Measurements from ENCODE around the gene NFIA.

The NFIA gene

DNA sequence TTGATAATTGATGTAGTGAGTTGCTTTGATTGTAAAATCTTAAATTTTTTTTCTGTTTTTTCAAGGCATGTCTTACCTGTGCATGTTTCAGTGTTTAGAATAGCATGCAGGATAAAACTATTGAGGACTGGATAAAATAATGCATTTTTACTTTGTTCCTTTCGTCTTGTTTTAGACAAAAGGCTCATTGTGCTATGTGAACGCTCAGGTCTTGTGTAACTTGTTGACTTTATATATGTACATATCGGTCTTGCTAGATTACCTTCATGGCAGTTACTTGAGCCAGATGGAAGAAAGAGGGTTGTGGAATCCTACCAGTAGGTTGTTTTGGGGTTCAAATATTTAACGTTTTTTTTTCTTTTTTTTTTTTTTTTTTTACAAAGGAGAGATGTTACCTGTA, 7.0 kb downstream of the NFIA start:
- no peak overlapping the region for H3K4me2 ChIP-seq (ENCODE audit: low read depth, low read length)
- H3K79me2 ChIP-seq (ENCODE audit: low read length) = no peaks in the 10 kb centered on the region

DNA sequence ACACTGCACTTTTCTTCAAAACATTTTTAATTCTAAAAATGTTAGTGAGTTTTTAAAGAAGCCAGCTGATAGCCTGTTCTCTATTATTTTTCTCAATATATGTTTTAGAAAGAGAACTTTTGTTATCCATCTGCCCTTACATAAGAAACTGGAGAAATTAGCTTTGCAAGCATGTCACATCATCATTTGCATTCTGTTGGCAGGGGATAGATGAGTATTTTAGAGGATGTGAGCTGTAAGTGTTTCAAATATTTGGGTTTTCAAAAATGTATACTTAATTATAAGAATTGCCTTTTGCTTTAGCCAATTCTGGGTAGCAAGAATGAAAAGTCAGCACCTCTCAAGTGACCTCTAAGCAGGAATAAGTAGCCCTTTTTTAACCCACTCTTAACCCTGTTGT, 7.4 kb downstream of the NFIA start:
- Histone ChIP-seq H2AFZ (ENCODE audit: low read length) (no peak overlapping the region), H3K9me2 (replicated peaks; ENCODE audit: insufficient read depth, low read length) (no peaks in the 10 kb centered on the region), H3K27me3 (replicated peaks; ENCODE audit: insufficient read depth, low read length) (no peaks in the 10 kb centered on the region; the same call in 1 of the 2 replicates), H3K9ac (ENCODE audit: low read length) (no peak overlapping the region), H3K9me3 (replicated peaks; ENCODE audit: insufficient read depth, low read length) (no peaks in the 10 kb centered on the region), H3K4me3 (ENCODE audit: low read length) (no peak overlapping the region), H3K27ac (ENCODE audit: low read length) (no peak overlapping the region), H4K20me1 (ENCODE audit: insufficient read depth, low read length) (no peaks in the 10 kb centered on the region), H3K79me2 (ENCODE audit: low read length) (no peaks in the 10 kb centered on the region), H3K36me3 (replicated peaks; ENCODE audit: insufficient read depth, low read length) (no peaks in the 10 kb centered on the region), H3F3A (ENCODE audit: insufficient read depth, low read length) (no peaks in the 10 kb centered on the region), H3K4me2 (ENCODE audit: low read depth, low read length) (no peak overlapping the region), H3K4me1 (ENCODE audit: low read length) (no peaks in the 10 kb centered on the region)
- no peak for DNase-seq
- TF ChIP-seq EZH2phosphoT487 (IDR thresholded peaks at IDR 0.05; ENCODE audit: low read length) (no peak), EZH2 (optimal IDR thresholded peaks at IDR 0.05; ENCODE audit: low read depth, low read length) (no peak)
- TF ChIP-seq, protein P1, sequence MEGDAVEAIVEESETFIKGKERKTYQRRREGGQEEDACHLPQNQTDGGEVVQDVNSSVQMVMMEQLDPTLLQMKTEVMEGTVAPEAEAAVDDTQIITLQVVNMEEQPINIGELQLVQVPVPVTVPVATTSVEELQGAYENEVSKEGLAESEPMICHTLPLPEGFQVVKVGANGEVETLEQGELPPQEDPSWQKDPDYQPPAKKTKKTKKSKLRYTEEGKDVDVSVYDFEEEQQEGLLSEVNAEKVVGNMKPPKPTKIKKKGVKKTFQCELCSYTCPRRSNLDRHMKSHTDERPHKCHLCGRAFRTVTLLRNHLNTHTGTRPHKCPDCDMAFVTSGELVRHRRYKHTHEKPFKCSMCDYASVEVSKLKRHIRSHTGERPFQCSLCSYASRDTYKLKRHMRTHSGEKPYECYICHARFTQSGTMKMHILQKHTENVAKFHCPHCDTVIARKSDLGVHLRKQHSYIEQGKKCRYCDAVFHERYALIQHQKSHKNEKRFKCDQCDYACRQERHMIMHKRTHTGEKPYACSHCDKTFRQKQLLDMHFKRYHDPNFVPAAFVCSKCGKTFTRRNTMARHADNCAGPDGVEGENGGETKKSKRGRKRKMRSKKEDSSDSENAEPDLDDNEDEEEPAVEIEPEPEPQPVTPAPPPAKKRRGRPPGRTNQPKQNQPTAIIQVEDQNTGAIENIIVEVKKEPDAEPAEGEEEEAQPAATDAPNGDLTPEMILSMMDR (IDR thresholded peaks at IDR 0.05; ENCODE audit: low read length) = no peak

More for the DNA sequence above, 7.0 kb downstream of the NFIA start:
- DNase-seq = no peak
- H3K4me3 ChIP-seq (ENCODE audit: low read length) = no peak overlapping the region
- H3K9me2 ChIP-seq (replicated peaks; ENCODE audit: insufficient read depth, low read length) = no peaks in the 10 kb centered on the region
- H2AFZ ChIP-seq (ENCODE audit: low read length) = no peak overlapping the region
- H3K9ac ChIP-seq (ENCODE audit: low read length) = no peak overlapping the region
- no peaks in the 10 kb centered on the region for H3K4me1 ChIP-seq (ENCODE audit: low read length)
- no peaks in the 10 kb centered on the region for H3K36me3 ChIP-seq (replicated peaks; ENCODE audit: insufficient read depth, low read length)
- TF ChIP-seq EZH2phosphoT487 (IDR thresholded peaks at IDR 0.05; ENCODE audit: low read length) = no peak
- TF ChIP-seq, protein P1 (IDR thresholded peaks at IDR 0.05; ENCODE audit: low read length) = no peak
- H3K9me3 ChIP-seq (replicated peaks; ENCODE audit: insufficient read depth, low read length) = no peaks in the 10 kb centered on the region
- no peaks in the 10 kb centered on the region for H4K20me1 ChIP-seq (ENCODE audit: insufficient read depth, low read length)
- H3F3A ChIP-seq (ENCODE audit: insufficient read depth, low read length) = no peaks in the 10 kb centered on the region
- H3K27me3 ChIP-seq (replicated peaks; ENCODE audit: insufficient read depth, low read length) = peaks cover under 1% of the 10 kb centered on the region; the same call in 1 of the 2 replicates
- no peak overlapping the region for H3K27ac ChIP-seq (ENCODE audit: low read length)

DNA sequence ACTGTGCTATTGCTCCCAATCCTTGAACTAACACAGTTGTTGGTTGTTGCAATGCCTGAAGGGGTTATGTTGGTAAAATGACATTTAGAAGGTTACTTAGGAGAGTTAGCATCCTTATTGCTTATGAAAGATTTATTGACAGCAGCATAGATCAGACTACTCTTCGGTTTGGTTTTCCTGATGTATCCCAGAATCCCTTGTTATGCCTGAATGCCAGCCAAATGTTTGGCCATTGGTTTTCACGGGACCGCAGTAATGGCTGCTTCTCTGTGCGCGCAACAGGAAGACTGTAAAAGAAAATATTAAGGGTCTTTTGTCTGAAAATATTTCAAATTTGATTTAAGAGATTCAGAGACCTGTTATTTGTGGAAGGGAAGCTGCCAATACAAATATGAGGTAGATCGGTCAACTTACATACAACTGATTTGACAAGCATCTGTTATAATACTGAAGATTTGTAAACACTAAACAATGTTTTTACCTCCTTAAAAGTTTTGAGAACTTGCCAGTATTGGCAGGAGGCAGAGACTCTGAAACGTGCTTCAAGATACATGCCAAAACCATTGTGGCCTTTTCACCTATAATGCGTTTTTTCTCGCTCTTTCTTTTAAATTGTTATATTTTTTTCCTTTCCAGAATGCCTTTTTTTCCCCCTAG, 8.3 kb downstream of the NFIA start:
- H3K27me3 ChIP-seq (replicated peaks; ENCODE audit: insufficient read depth, low read length) = no peaks in the 10 kb centered on the region
- no peaks in the 10 kb centered on the region for H3K4me1 ChIP-seq (ENCODE audit: low read length)
- H3K27ac ChIP-seq (ENCODE audit: low read length) = no peak overlapping the region
- H3K4me2 ChIP-seq (ENCODE audit: low read depth, low read length) = no peak overlapping the region
- H3F3A ChIP-seq (ENCODE audit: insufficient read depth, low read length) = no peaks in the 10 kb centered on the region
- H4K20me1 ChIP-seq (ENCODE audit: insufficient read depth, low read length) = no peaks in the 10 kb centered on the region
- H3K36me3 ChIP-seq (replicated peaks; ENCODE audit: insufficient read depth, low read length) = no peaks in the 10 kb centered on the region
- no peaks in the 10 kb centered on the region for H3K79me2 ChIP-seq (ENCODE audit: low read length)
- no peak for DNase-seq
- H3K9me2 ChIP-seq (replicated peaks; ENCODE audit: insufficient read depth, low read length) = no peaks in the 10 kb centered on the region
- H2AFZ ChIP-seq (ENCODE audit: low read length) = no peak overlapping the region
- H3K4me3 ChIP-seq (ENCODE audit: low read length) = no peak overlapping the region
- no peak overlapping the region for H3K9ac ChIP-seq (ENCODE audit: low read length)
- H3K9me3 ChIP-seq (replicated peaks; ENCODE audit: insufficient read depth, low read length) = no peaks in the 10 kb centered on the region
- TF ChIP-seq EZH2phosphoT487 (IDR thresholded peaks at IDR 0.05; ENCODE audit: low read length) (no peak), EZH2 (optimal IDR thresholded peaks at IDR 0.05; ENCODE audit: low read depth, low read length) (no peak)
- TF ChIP-seq, protein P1 (IDR thresholded peaks at IDR 0.05; ENCODE audit: low read length) = no peak
